Panc1 (cell line): ENCODE data around the gene TPSB2. TPM values are rescaled to one million over a fixed set of nuclear protein-coding genes. Genes with fewer than 3 reads are reported as not detected.
"Not testable (repeated sequence)": the region's sequence is repeated elsewhere in the genome, so short reads cannot be mapped to it uniquely, and the experiment has no call there.

Source experiments
- ATAC-seq: fragments of 200-7000 bp; cut with Tn5 transposase; 2 replicates; pipeline ENCODE4 v1.9.1; 2020; ENCODE audit warnings: mild to moderate bottlenecking, moderate library complexity
- BruUV-seq: library from RNA; stranded (reverse); fragments of 400-500 nt; replicated peaks from 2 replicates; lab custom pipeline; 2021; lab: Mats Ljungman, UMichigan
- CTCF ChIA-PET: fragments of 300-600 bp; sonication (Branson Sonifier 250); formaldehyde crosslinking; loops from one replicate; lab custom pipeline; 2022; ENCODE audit warnings: antibody characterized with exemption; lab: Charles Lee
- POLR2A ChIA-PET: fragments of 300-600 bp; sonication (Branson Sonifier 250); formaldehyde crosslinking; loops from one replicate; lab custom pipeline; 2022; ENCODE audit warnings: antibody characterized with exemption; lab: Charles Lee
- DNase-seq: peaks from one replicate; pipeline ENCODE4 v3.0.0-alpha.2; 2010; ENCODE audit warnings: low read depth, low spot score
- H3K27ac ChIP-seq: 2 replicates; pipeline ENCODE4 v1.5.1; 2011; ENCODE audit warnings: mild to moderate bottlenecking, low read length, inconsistent platforms
- H3K27me3 ChIP-seq: fragments of 200-500 bp; sonication (Bioruptor generic); 2 replicates; pipeline ENCODE4 v1.6.0; 2014; ENCODE audit warnings: low read length, inconsistent platforms; ENCODE audit not compliant: control insufficient read depth, insufficient read depth
- H3K36me3 ChIP-seq: fragments of 200-500 bp; sonication (Bioruptor generic); 2 replicates; pipeline ENCODE4 v1.5.1; 2014; ENCODE audit warnings: inconsistent platforms, mild to moderate bottlenecking, low read length, moderate library complexity; ENCODE audit not compliant: control insufficient read depth, insufficient read depth
- H3K4me1 ChIP-seq: 2 replicates; pipeline ENCODE4 v1.5.1; 2011; ENCODE audit warnings: inconsistent platforms, mild to moderate bottlenecking, low read length, moderate library complexity; ENCODE audit not compliant: control insufficient read depth, insufficient read depth
- H3K4me3 ChIP-seq, 2 experiments: 2 replicates each; pipeline ENCODE4 v1.5.1; 2011 to 2012; ENCODE audit warnings: low read depth in 2 of 2, low read length in 2 of 2, mild to moderate bottlenecking in 2 of 2, inconsistent platforms in 1 of 2, moderate library complexity in 1 of 2
- H3K9me3 ChIP-seq: fragments of 200-500 bp; sonication (Bioruptor generic); 2 replicates; pipeline ENCODE4 v1.5.1; 2014; ENCODE audit warnings: low read depth, mild to moderate bottlenecking, inconsistent platforms, low read length, moderate library complexity; ENCODE audit not compliant: control insufficient read depth, insufficient read depth
- POLR2AphosphoS5 ChIP-seq: IDR thresholded peaks from 2 replicates; pipeline ENCODE4 v1.6.1; 2012; ENCODE audit warnings: mild to moderate bottlenecking, low read depth, low read length, moderate library complexity
- SIN3A ChIP-seq: IDR thresholded peaks from 2 replicates; pipeline ENCODE4 v1.6.1; 2012; ENCODE audit warnings: low read depth, mild to moderate bottlenecking, low read length, moderate library complexity, borderline replicate concordance; ENCODE audit not compliant: insufficient read depth
- TCF7L2 ChIP-seq: IDR thresholded peaks from 2 replicates; pipeline ENCODE4 v1.6.1; 2011; ENCODE audit warnings: mild to moderate bottlenecking, low read depth, low read length, inconsistent platforms
- in situ Hi-C: cut with HindIII; loops from 2 replicates; pipeline ENCODE4 v1.10.0; 2016; ENCODE audit warnings: low sequenced_read_pairs, low pct_unique_long_range_greater_than_20kb
- intact Hi-C: fragments of 100-400 bp; cut with micrococcal nuclease; formaldehyde crosslinking; loops from one replicate; pipeline ENCODE4 v1.10.0; 2022; ENCODE audit not compliant: unreplicated experiment
- total RNA-seq: library from RNA; stranded (reverse); gene quantifications from one replicate; pipeline ENCODE4 v1.2.1, GENCODE V29; 2021; ENCODE audit not compliant: unreplicated experiment
- TF ChIP-seq, protein P1 (sequence below), 2 experiments: IDR thresholded peaks; 2 replicates each; pipeline ENCODE4 v1.6.1; 2011 to 2012; ENCODE audit warnings: low read depth in 2 of 2, control low read depth in 1 of 2, low read length in 1 of 2, mild to moderate bottlenecking in 1 of 2, moderate library complexity in 1 of 2; ENCODE audit not compliant: insufficient read depth in 1 of 2
- TF ChIP-seq, protein P2 (sequence below): fragments of 450-650 bp; IDR thresholded peaks from 2 replicates; pipeline ENCODE4 v1.5.1; 2017; ENCODE audit warnings: mild to moderate bottlenecking

TPSB2 gene
- total RNA-seq, 1 experiment from 2014 or later, result 0.57 TPM

DNA sequence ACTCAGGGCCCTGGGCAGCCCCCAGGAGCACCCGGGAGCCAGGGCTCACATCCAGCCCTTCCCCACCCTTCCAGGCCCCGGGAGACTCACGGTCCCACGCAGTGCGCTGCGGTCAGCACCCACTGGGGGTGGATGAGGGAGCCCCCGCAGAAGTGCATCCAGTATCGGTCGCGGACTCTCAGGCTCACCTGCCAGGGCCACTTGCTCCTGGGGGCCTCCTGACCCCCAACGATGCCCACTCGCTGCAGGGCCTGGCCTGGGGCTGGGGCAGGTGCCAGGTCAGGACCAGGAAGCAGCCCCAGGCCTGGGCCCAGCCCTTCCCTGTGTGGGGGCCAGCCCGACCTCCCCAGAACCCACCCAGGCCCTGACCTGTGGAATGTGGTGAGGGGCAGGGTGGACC lies 508 bp downstream of the TPSB2 start:
- in situ Hi-C loops, POLR2A ChIA-PET, ATAC-seq, H3K27ac ChIP-seq, DNase-seq, BruUV-seq, CTCF ChIA-PET, H3K4me3 ChIP-seq, H3K36me3 ChIP-seq, H3K27me3 ChIP-seq, H3K9me3 ChIP-seq, intact Hi-C loops: not testable (repeated sequence)
- peaks cover 12% of the 10 kb centered on the region for H3K4me1 ChIP-seq

DNA sequence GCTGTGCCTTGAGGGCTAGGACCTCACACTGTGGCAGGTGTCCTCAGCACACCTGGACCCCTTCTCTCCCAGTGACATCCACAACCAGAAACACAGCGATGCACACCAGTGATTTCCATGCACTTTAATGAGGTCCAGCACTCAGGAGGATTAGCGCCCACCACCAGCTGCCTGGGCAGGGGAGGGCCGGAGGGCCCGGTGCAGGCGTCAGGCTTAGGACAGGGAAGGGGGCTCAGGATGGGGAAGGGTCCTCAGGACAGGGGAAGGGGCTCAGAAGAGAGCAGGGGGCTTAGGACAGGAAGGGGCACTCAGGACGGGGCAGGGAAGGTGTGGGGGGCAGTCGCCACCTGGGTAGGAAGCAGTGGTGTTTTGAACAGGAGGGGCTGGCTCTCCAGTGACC lies 1.8 kb downstream of the TPSB2 start:
- H3K27me3 ChIP-seq, intact Hi-C loops, POLR2A ChIA-PET, H3K36me3 ChIP-seq, BruUV-seq, in situ Hi-C loops, CTCF ChIA-PET, H3K9me3 ChIP-seq, DNase-seq, H3K4me3 ChIP-seq, ATAC-seq, H3K27ac ChIP-seq: not testable (repeated sequence)
- peaks cover 12% of the 10 kb centered on the region for H3K4me1 ChIP-seq

DNA sequence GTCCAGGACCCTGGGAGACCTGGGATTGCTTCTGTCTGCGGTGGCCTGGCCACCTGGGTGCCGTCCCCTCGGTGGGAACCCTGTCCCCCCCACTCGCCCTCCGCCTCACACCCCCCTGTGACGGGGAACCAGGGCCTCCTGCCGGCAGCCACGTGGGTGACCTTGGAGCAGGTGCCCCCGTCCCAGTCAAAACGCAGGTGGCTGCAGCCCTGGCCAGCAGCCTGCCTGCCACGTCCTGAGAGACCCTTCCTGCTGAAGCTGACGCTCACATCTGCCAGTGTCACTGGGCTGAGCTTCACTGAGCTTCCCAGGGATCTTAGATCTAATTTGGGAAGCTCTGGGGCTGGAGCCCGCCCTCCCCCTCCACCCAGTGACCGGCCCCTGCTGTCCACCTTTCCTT lies 3.3 kb downstream of the TPSB2 start:
- in situ Hi-C loops, H3K4me3 ChIP-seq, H3K9me3 ChIP-seq, intact Hi-C loops, ATAC-seq, H3K27ac ChIP-seq, BruUV-seq, H3K36me3 ChIP-seq, CTCF ChIA-PET, POLR2A ChIA-PET, H3K27me3 ChIP-seq, DNase-seq: not testable (repeated sequence)
- peaks cover 12% of the 10 kb centered on the region for H3K4me1 ChIP-seq

DNA sequence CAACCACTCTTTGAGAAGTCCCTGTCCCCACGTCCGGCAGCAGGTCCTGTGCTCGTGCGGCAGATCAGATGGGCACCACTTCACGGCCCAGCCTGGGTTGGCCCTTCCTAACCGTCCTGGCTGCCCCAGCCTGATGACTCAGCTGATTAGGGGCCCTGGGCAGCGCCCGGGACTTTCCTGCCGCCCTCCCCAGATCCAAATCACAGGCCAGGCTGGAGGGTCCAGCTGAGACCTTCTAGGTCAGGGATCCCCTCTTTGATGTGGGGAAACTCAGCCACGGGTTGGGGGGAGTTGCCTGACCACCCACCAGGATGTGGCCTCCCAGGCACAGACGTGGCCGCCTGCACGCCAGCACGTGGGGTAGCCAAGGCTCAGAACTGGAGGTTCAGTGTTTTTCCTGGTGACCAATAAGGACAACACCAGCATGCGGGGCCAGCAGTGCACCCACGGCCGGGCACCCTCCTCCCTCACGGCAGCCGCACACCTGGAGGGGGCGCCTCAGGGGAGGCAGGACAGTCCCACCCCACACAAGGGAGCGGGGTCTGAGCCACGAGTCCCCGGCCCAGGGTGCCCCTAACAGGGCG lies 4.2 kb downstream of the TPSB2 start:
- peak; percentile 73 for ATAC-seq
- H3K4me1 ChIP-seq, result peaks cover 12% of the 10 kb centered on the region
- CTCF ChIA-PET, result interaction anchor here (0.6 kb wide), 1 partner anchor 105 kb away, joined by 8 read pairs; no protein-coding TSS in a partner anchor
- H3K36me3 ChIP-seq, BruUV-seq, DNase-seq, H3K9me3 ChIP-seq, H3K27me3 ChIP-seq, H3K4me3 ChIP-seq, intact Hi-C loops, in situ Hi-C loops, POLR2A ChIA-PET: not testable (repeated sequence)
- TF ChIP-seq TCF7L2, result peak; percentile 48; the same call in 1 of the 2 replicates
- H3K27ac ChIP-seq, result peak overlapping the region; percentile 84

DNA sequence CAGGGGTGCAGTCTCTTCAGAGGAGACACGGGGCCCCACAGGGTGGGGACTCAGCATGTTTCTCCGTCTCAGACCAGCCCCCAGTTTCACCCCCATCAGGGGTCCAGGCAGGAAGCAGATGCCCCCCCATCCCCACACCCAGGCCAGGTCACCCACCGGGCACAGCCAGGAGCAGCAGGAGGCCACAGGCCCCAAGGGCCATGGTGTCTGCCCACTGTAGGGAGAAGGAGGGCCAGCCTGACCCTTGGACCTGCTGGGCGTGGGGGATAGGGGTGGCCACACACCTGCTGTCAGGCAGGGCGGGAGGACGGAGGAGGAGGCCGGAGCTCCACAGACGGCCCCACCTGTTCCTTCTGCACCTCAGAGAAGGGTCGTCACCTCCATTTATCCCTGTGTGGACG lies 4.9 kb downstream of the TPSB2 start, which contains the start of gene TPSG1:
Gene TPSG1, minus strand, starts transcription at position 218 of the 401 bp plus-strand sequence. Its CDS starts 16 bp downstream, at position 202.
- no TSS peak for BruUV-seq
- TF ChIP-seq SIN3A, result no peak
- TF ChIP-seq, protein P1, sequence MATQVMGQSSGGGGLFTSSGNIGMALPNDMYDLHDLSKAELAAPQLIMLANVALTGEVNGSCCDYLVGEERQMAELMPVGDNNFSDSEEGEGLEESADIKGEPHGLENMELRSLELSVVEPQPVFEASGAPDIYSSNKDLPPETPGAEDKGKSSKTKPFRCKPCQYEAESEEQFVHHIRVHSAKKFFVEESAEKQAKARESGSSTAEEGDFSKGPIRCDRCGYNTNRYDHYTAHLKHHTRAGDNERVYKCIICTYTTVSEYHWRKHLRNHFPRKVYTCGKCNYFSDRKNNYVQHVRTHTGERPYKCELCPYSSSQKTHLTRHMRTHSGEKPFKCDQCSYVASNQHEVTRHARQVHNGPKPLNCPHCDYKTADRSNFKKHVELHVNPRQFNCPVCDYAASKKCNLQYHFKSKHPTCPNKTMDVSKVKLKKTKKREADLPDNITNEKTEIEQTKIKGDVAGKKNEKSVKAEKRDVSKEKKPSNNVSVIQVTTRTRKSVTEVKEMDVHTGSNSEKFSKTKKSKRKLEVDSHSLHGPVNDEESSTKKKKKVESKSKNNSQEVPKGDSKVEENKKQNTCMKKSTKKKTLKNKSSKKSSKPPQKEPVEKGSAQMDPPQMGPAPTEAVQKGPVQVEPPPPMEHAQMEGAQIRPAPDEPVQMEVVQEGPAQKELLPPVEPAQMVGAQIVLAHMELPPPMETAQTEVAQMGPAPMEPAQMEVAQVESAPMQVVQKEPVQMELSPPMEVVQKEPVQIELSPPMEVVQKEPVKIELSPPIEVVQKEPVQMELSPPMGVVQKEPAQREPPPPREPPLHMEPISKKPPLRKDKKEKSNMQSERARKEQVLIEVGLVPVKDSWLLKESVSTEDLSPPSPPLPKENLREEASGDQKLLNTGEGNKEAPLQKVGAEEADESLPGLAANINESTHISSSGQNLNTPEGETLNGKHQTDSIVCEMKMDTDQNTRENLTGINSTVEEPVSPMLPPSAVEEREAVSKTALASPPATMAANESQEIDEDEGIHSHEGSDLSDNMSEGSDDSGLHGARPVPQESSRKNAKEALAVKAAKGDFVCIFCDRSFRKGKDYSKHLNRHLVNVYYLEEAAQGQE (IDR thresholded peaks at IDR 0.05; ENCODE audit: insufficient read depth in 1 of 2, low read depth in 2 of 2, low read length in 1 of 2), result no peak
- 0 out of 2 replicates have a peak, but pooled peaks have one; percentile 15 for TF ChIP-seq POLR2AphosphoS5
- TF ChIP-seq, protein P2, sequence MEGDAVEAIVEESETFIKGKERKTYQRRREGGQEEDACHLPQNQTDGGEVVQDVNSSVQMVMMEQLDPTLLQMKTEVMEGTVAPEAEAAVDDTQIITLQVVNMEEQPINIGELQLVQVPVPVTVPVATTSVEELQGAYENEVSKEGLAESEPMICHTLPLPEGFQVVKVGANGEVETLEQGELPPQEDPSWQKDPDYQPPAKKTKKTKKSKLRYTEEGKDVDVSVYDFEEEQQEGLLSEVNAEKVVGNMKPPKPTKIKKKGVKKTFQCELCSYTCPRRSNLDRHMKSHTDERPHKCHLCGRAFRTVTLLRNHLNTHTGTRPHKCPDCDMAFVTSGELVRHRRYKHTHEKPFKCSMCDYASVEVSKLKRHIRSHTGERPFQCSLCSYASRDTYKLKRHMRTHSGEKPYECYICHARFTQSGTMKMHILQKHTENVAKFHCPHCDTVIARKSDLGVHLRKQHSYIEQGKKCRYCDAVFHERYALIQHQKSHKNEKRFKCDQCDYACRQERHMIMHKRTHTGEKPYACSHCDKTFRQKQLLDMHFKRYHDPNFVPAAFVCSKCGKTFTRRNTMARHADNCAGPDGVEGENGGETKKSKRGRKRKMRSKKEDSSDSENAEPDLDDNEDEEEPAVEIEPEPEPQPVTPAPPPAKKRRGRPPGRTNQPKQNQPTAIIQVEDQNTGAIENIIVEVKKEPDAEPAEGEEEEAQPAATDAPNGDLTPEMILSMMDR, result no peak
- TF ChIP-seq TCF7L2, result no peak
- H3K9me3 ChIP-seq, result no peaks in the 10 kb centered on the region
- intact Hi-C loops, result no loop called here
- H3K27me3 ChIP-seq, result no peaks in the 10 kb centered on the region
- POLR2A ChIA-PET, result no interaction called here
- DNase-seq, result no peak
- H3K4me1 ChIP-seq, result peaks cover 12% of the 10 kb centered on the region
- CTCF ChIA-PET, result no interaction called here
- H3K27ac ChIP-seq, result peak within 1 kb of the TSS; percentile 84
- H3K36me3 ChIP-seq, result no peaks in the 10 kb centered on the region
- H3K4me3 ChIP-seq, result no peak within 1 kb of the TSS
- in situ Hi-C loops, result no loop called here
- peak; percentile 17 for ATAC-seq
